Measurements from ENCODE around the gene NDUFAF8. TPM values are rescaled to one million over a fixed set of nuclear protein-coding genes. Genes with fewer than 3 reads are reported as not detected.

NDUFAF8 gene
- total RNA-seq, 3 donors from 2014 or later (not counting 1 experiment from before 2014, with no cell fraction given) = 28.6 to 36.4 (median 34.9) TPM

- Histone ChIP-seq H3K4me3 (ENCODE audit: low read length) (no peak overlapping the region), H3K4me1 (ENCODE audit: control insufficient read depth, insufficient read depth, low read length) (peaks cover 21% of the 10 kb centered on the region), H3K36me3 (ENCODE audit: control insufficient read depth, insufficient read depth, low read length) (peaks cover 35% of the 10 kb centered on the region), H3K27ac (ENCODE audit: low read length) (no peak overlapping the region), H3K27me3 (ENCODE audit: control insufficient read depth, insufficient read depth, low read length) (no peaks in the 10 kb centered on the region), H3K9me3 (ENCODE audit: control insufficient read depth, insufficient read depth, low read length) (no peaks in the 10 kb centered on the region)
- Mint-ChIP-seq H3K4me3 (no peak overlapping the region), H3K27ac (no peak overlapping the region), H3K9me3 (no peaks in the 10 kb centered on the region), H3K4me1 (peaks cover 25 to 28% of the 10 kb centered on the region in 2 donors), H3K36me3 (no peaks in the 10 kb centered on the region), H3K27me3 (ENCODE audit: low read depth in 2 of 2) (no peaks in the 10 kb centered on the region)
- no peak for ATAC-seq
- intact Hi-C loops (cut with micrococcal nuclease) = loop anchor here (10.0 kb wide), 1 partner anchor 215 kb away; the partner anchor contains the start of gene BAIAP2
- TF ChIP-seq, protein P1, sequence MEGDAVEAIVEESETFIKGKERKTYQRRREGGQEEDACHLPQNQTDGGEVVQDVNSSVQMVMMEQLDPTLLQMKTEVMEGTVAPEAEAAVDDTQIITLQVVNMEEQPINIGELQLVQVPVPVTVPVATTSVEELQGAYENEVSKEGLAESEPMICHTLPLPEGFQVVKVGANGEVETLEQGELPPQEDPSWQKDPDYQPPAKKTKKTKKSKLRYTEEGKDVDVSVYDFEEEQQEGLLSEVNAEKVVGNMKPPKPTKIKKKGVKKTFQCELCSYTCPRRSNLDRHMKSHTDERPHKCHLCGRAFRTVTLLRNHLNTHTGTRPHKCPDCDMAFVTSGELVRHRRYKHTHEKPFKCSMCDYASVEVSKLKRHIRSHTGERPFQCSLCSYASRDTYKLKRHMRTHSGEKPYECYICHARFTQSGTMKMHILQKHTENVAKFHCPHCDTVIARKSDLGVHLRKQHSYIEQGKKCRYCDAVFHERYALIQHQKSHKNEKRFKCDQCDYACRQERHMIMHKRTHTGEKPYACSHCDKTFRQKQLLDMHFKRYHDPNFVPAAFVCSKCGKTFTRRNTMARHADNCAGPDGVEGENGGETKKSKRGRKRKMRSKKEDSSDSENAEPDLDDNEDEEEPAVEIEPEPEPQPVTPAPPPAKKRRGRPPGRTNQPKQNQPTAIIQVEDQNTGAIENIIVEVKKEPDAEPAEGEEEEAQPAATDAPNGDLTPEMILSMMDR (IDR thresholded peaks at IDR 0.05) = no peak
- peak in 1 of 2 donors; percentile 40 for DNase-seq
- 96% methylated on average over 15 of the region's 15 CpGs for WGBS (ENCODE audit: insufficient coverage)
These were observed 10.3 kb downstream of the NDUFAF8 start for GRCh38 chr17:81249223-81250040.

DNA sequence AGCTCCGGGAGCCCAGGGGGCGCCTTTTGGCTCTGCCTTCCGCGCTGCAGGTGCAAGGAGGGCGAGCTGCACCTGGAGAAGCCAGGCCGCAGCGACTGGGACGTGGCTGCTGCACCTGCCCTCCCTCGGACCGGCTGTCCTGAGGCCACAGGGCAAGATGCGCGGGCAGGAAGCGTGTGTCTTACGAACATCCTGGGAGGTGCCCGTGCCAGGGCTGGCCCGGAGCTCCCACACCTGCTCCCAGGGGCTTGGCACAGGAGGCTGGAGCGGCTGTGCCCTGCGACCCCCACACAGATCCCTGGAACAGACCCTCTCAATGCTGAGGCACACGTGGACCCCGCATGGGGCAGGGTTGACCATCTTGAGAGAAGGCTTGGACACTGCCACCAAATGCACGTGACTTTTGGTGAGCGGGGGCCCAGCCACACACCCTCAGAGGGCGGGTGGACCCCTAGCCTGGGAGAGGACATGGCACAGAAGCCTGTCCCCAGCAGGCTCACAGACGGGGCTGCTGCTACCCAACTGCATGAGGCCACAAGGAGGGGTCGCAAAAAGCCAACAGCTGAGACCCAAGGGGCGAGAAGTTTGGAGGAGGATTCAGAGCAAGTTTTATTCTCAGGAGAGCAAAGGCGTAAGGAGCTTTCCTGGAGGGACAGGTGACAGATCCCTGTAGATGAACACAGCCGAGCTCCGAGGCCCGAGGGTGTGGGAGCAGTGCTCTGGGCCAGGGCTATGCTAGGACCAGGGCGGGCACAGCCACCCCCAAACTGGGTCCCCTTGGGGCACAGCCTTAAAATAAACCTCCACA is 11.4 kb downstream of the NDUFAF8 start:
- Mint-ChIP-seq H3K4me3 (peak overlapping the region; percentile 17), H3K9me3 (no peaks in the 10 kb centered on the region), H3K36me3 (no peaks in the 10 kb centered on the region), H3K4me1 (peaks cover 25 to 28% of the 10 kb centered on the region in 2 donors), H3K27ac (no peak overlapping the region), H3K27me3 (ENCODE audit: low read depth in 2 of 2) (no peaks in the 10 kb centered on the region)
- ATAC-seq (no peak), DNase-seq (no peak)
- H3K27ac ChIP-seq (ENCODE audit: low read length) = no peak overlapping the region
- intact Hi-C loops (cut with micrococcal nuclease) = no loop called here
- no peaks in the 10 kb centered on the region for H3K27me3 ChIP-seq (ENCODE audit: control insufficient read depth, insufficient read depth, low read length)
- H3K4me3 ChIP-seq (ENCODE audit: low read length) = no peak overlapping the region
- peaks cover 35% of the 10 kb centered on the region for H3K36me3 ChIP-seq (ENCODE audit: control insufficient read depth, insufficient read depth, low read length)
- 94% methylated on average over 31 of the region's 31 CpGs for WGBS (ENCODE audit: insufficient coverage)
- peaks cover 21% of the 10 kb centered on the region for H3K4me1 ChIP-seq (ENCODE audit: control insufficient read depth, insufficient read depth, low read length)
- H3K9me3 ChIP-seq (ENCODE audit: control insufficient read depth, insufficient read depth, low read length) = no peaks in the 10 kb centered on the region
- TF ChIP-seq, protein P1 (IDR thresholded peaks at IDR 0.05) = no peak

- H3K27me3 ChIP-seq (ENCODE audit: control insufficient read depth, insufficient read depth, low read length) = no peaks in the 10 kb centered on the region
- Mint-ChIP-seq H3K27me3 (ENCODE audit: low read depth in 2 of 2) (no peaks in the 10 kb centered on the region), H3K36me3 (no peaks in the 10 kb centered on the region), H3K9me3 (no peaks in the 10 kb centered on the region), H3K4me1 (peaks cover 25 to 28% of the 10 kb centered on the region in 2 donors), H3K4me3 (peak overlapping the region; percentile 52), H3K27ac (peak overlapping the region; percentile 70 to 81)
- 84% methylated on average over 25 of the region's 25 CpGs for WGBS (ENCODE audit: insufficient coverage)
- no peak overlapping the region for H3K4me3 ChIP-seq (ENCODE audit: low read length)
- H3K36me3 ChIP-seq (ENCODE audit: control insufficient read depth, insufficient read depth, low read length) = peaks cover 35% of the 10 kb centered on the region
- no peak for DNase-seq
- no peaks in the 10 kb centered on the region for H3K9me3 ChIP-seq (ENCODE audit: control insufficient read depth, insufficient read depth, low read length)
- H3K27ac ChIP-seq (ENCODE audit: low read length) = no peak overlapping the region
- H3K4me1 ChIP-seq (ENCODE audit: control insufficient read depth, insufficient read depth, low read length) = peaks cover 21% of the 10 kb centered on the region
- intact Hi-C loops (cut with micrococcal nuclease) = no loop called here
- ATAC-seq = no peak
- TF ChIP-seq, protein P1 (IDR thresholded peaks at IDR 0.05) = no peak
These were observed 12.1 kb downstream of the NDUFAF8 start for GRCh38 chr17:81251094-81251708.

Data from natural killer cell (primary cell).